ENCODE results near the gene AMMECR1.

Gene AMMECR1

GRCh38 chrX:110302975-110303374 lies 14.9 kb downstream of the AMMECR1 start:
- no peak for TF ChIP-seq CTCF (IDR thresholded peaks at IDR 0.05; ENCODE audit: low read depth, low read length, missing control alignments)
- no peak for DNase-seq (ENCODE audit: extremely low read depth, low read depth)
- H3K4me3 ChIP-seq (replicated peaks; ENCODE audit: low read depth, low read length): no peak overlapping the region

DNA sequence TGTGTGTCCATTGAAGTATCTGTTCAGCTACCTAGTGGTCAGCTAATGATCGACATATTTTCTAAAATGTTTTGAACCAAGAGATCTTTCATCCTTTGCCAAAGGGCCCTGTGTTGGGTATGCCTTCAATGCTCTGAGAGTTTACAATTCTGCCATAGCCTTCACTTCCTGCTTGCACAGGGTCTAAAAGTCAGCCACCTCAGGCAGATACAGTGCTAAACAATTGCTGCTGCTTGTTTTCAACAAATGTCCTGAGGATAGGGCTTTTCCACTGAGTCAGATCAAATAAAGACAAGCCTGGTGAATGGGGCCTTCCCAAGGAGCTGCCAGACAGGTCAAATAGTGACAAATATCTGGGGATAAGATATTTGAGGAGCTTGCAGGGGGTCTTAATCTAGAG lies 16.7 kb downstream of the AMMECR1 start:
- no peak for TF ChIP-seq CTCF (IDR thresholded peaks at IDR 0.05; ENCODE audit: low read depth, low read length, missing control alignments)
- DNase-seq (ENCODE audit: extremely low read depth, low read depth): no peak
- no peak overlapping the region for H3K4me3 ChIP-seq (replicated peaks; ENCODE audit: low read depth, low read length)

DNA sequence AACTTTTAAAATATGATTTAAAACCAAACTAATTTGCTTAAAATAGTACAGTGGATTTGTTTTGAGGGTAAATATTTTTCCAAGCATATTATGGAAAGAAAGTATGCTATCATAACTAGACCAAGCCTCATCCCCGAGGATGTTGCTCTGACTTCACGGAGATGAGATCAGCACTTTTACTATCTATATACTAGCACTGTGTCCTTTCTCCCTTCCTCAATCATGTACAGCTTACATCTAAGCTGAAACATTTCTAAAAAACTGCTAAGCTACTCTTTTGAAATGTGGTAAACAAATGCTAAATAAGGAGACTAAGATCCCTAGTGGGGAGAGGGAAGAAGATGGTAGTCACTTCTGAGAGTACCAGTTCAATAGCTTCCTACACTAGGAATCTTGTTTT lies 23.8 kb downstream of the AMMECR1 start:
- H3K4me3 ChIP-seq (replicated peaks; ENCODE audit: low read depth, low read length): no peak overlapping the region
- DNase-seq (ENCODE audit: extremely low read depth, low read depth): no peak
- no peak for TF ChIP-seq CTCF (IDR thresholded peaks at IDR 0.05; ENCODE audit: low read depth, low read length, missing control alignments)

DNA sequence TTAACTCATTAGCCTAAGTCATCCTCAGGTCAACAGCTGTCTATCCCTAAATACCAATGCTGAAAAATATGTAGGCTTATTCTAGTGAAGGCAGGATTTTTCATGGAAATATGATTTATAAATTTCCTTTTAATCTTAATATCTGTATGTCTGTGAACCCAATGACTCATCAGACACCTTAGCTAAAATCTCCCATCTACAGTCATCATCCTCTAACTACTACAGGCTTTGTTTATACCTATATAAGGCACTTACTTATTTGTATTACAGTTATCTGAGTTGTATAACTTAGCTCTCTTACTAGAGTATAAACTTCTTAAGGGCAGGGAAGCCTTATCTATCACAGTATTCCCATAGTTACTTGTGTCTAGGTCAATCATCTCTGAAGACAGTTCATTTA lies 24.2 kb downstream of the AMMECR1 start:
- TF ChIP-seq CTCF (IDR thresholded peaks at IDR 0.05; ENCODE audit: low read depth, low read length, missing control alignments): no peak
- DNase-seq (ENCODE audit: extremely low read depth, low read depth): no peak
- no peak overlapping the region for H3K4me3 ChIP-seq (replicated peaks; ENCODE audit: low read depth, low read length)

GRCh38 chrX:110287605-110288004 lies 30.3 kb downstream of the AMMECR1 start:
- TF ChIP-seq CTCF (IDR thresholded peaks at IDR 0.05; ENCODE audit: low read depth, low read length, missing control alignments): no peak
- no peak overlapping the region for H3K4me3 ChIP-seq (replicated peaks; ENCODE audit: low read depth, low read length)
- DNase-seq (ENCODE audit: extremely low read depth, low read depth): no peak

- H3K4me3 ChIP-seq (replicated peaks; ENCODE audit: low read depth, low read length): no peak overlapping the region
- DNase-seq (ENCODE audit: extremely low read depth, low read depth): peak; percentile 42
- no peak for TF ChIP-seq CTCF (IDR thresholded peaks at IDR 0.05; ENCODE audit: low read depth, low read length, missing control alignments)
These were observed 31.8 kb downstream of the AMMECR1 start for GRCh38 chrX:110286106-110286505.

- TF ChIP-seq CTCF (IDR thresholded peaks at IDR 0.05; ENCODE audit: low read depth, low read length, missing control alignments): no peak
- H3K4me3 ChIP-seq (replicated peaks; ENCODE audit: low read depth, low read length): no peak overlapping the region
- DNase-seq (ENCODE audit: extremely low read depth, low read depth): peak; percentile 46
These were observed 33.7 kb downstream of the AMMECR1 start for GRCh38 chrX:110284159-110284558.
